Measurements from ENCODE around the gene SP2.
"Not testable (repeated sequence)": the region's sequence is repeated elsewhere in the genome, so short reads cannot be mapped to it uniquely, and the experiment has no call there.

Gene SP2

DNA sequence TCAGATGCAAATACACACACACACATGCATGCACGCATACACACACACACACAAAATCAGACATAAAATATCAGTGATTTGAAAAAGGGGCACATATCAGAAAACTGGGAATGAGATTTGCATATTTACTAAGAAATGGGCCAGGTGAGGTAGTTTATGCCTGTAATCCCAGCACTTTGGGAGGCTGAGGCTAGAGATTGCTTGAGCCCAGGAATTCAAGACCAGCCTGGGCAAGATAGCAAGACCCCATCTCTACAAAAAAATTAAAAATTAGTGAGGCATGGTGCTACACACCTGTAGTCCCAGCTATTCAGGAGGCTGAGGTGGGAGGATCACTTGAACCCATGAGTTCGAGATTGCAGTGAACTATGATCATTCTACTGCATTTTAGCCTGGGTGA lies 23.0 kb downstream of the SP2 start:
- DNase-seq (ENCODE audit: low read depth) = no peak

GRCh38 chr17:47919889-47920288 lies 23.9 kb downstream of the SP2 start:
- not testable (repeated sequence) for DNase-seq (ENCODE audit: low read depth)

DNA sequence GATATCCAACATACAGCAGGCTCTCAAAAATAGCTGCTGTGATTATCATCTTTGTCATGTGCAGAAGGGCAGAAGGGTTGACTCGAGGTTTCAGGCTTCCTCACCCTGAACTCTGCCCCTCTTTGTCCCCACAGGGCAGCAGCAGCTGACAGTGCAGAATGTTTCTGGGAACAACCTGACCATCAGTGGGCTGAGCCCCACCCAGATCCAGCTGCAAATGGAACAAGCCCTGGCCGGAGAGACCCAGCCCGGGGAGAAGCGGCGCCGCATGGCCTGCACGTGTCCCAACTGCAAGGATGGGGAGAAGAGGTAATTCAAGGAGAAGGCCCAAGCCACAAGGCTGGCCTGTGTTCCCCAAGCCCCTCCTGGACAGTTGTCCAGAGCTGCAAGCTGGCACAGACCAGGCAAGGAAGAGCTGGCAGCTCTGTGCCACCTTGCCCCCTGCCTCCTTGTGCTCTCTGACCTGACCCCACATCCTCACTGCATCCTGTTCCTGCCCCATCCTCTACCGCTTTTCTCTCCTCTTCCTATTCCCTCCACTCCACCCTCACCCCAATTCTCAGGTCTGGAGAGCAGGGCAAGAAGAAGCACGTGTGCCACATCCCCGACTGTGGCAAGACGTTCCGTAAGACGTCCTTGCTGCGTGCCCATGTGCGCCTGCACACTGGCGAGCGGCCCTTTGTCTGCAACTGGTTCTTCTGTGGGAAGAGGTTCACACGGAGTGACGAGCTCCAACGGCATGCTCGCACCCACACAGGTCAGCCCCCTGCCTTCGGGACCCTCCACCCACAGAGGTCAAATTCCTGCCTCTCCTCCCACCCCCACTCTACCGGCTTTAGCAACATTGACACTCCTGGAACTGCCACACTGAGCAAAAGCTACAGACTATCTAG lies 29.0 kb downstream of the SP2 start:
- no peak for DNase-seq (ENCODE audit: low read depth)

GRCh38 chr17:47925678-47925988 lies 29.6 kb downstream of the SP2 start:
- DNase-seq (ENCODE audit: low read depth) = no peak

DNA sequence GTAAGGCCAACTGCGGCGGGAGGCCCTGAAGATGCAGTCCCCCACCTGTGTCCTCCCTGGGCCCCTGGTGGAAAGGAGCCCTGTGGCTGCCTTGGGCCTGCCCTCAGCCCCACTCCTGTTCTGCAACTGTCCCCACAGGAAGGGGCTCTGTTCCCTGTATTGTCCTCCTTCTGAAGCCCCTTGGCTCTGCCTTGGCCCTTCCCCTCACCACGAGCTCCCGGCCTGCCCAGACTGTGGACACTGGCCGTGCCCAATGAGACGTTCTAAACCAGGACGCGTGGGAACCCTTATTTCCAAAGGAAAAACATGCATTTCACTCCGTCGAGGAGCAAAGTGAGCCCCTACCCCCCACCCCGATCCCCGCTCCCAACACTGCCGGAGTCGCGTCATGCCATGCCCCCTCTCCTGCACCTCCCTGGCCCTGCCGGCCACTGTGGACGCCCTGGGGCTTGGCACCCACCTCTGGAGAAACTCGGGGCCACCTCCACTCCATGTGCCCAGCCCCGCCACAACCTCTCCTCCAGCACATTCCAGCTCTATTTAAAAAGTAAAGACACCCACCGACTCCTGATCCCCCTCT lies 31.9 kb downstream of the SP2 start:
- no peak for DNase-seq (ENCODE audit: low read depth)

DNA sequence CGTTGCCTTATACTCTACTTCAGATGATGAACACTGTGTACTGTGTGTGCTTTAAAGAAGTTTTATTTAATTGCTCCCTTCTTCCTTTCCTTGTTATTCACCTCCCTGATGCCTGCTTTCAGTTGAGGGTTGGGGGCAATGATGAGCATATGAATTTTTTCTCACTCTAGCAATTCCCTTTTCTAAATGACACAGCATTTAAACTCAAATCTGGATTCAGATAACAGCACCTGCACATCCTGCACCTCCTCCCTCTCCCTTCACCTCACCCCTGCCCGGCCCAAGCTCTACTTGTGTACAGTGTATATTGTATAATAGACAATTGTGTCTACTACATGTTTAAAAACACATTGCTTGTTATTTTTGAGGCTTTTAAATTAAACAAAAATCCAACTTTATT lies 32.4 kb downstream of the SP2 start:
- DNase-seq (ENCODE audit: low read depth) = no peak

DNA sequence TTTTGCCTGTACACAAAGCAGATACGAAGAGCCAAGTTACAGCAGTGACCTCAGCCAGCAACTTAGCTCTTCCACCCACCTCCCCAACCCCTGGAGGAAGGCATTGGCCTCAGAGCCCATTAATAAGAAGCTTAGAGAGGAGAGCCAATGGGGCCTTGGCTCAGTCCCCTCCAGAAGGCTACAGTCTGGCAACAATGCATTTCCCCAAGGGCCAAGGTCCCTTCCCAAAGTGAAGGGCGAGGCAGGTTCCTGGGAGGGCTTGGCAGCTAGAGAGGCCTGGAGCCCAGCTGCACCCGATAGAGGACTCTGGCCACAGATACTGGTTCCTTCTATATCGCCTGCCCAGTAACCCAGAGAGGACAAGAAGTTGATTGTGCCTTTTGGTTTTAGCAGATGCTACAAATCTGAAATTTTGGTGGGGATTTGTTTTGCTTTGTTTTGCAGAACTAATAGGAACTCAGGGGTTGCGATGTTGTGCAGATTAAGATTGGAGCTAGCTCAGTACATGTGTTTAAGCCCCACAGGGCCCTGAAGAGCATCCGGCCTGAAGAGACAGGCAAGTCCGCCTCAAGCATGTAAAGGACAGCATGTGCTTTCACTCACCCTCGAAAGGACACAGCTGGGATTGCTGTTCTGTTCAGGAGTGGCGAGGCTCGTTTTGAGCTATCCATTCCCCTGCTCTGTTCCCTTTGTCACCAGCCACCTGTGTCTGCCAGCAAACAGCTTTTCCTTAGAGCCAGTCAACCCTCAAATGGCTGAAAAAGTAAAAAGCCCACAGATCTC lies 33.4 kb downstream of the SP2 start:
- no peak for DNase-seq (ENCODE audit: low read depth)

- no peak for DNase-seq (ENCODE audit: low read depth)
These were observed 35.8 kb downstream of the SP2 start for GRCh38 chr17:47931848-47932247.

DNA sequence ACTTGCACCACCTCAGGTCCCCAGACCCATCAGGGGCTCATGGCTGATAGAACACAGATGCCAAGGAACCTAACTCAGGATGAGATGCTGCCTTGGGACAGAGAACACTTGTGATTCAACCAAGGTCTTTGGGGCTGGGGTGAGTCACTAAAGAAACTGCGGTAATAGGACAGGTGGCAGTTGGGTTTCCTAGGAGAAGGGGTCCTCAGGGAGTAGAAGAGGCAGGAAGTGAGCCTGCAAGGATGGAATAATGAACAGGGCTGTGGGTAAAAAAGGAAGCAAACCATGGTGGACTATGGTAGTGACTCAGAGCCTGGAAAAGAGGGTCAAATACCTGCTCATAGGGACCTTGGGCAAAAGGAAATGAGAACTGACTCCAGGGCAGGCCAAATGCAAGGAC lies 38.8 kb downstream of the SP2 start:
- no peak for DNase-seq (ENCODE audit: low read depth)

- DNase-seq (ENCODE audit: low read depth) = not testable (repeated sequence)
These were observed 39.4 kb downstream of the SP2 start for GRCh38 chr17:47935468-47935867.

DNA sequence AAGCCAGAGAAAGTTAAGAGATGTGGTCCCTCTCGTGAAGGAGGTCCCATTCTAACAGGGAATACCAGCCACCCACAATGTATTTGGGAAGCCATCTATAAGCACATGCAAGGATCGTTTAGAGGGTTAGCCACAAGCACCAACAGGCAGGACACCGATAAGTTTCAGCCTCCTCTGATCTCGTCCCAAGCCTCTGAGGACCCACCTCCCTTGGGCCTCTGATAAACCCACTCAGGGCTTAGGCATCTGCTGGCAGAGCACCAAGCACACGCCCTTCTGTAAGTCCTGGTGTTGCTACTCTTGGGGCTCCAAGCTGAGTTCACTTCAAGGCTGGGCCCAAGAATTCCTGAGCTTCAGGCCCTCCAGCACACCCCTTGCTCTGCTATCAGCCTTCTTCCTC lies 39.9 kb downstream of the SP2 start:
- no peak for DNase-seq (ENCODE audit: low read depth)

DNA sequence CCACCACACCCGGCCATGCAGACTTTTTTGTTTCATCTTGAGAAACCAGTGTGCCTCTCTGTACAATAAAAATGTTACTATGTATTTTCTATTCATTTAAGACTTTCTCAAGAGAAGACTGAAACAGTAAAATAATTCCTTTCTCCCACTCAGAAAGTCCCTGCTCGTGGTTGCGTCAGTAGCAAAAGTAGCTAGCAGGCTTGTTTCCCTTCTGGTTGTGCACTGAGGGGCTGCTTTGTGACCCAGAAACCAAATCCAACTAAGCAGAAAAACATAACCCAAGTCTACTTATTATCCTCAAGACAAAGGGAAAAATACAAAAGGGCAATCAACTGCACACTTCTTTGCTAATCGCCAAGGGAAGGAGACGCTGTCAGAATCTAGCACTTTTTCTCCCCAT lies 41.9 kb downstream of the SP2 start:
- DNase-seq (ENCODE audit: low read depth) = no peak

GRCh38 chr17:47941246-47942095 lies 45.4 kb downstream of the SP2 start, which contains the start of gene PNPO:
TSS of gene PNPO (plus strand) at chr17:47941571. CDS start at chr17:47941676, 105 bp downstream.
- DNase-seq (ENCODE audit: low read depth) = peak; percentile 70

GRCh38 chr17:47942096-47942510 lies 46.1 kb downstream of the SP2 start:
- DNase-seq (ENCODE audit: low read depth) = no peak

- DNase-seq (ENCODE audit: low read depth) = no peak
These were observed 46.5 kb downstream of the SP2 start for GRCh38 chr17:47942568-47942967.

DNA sequence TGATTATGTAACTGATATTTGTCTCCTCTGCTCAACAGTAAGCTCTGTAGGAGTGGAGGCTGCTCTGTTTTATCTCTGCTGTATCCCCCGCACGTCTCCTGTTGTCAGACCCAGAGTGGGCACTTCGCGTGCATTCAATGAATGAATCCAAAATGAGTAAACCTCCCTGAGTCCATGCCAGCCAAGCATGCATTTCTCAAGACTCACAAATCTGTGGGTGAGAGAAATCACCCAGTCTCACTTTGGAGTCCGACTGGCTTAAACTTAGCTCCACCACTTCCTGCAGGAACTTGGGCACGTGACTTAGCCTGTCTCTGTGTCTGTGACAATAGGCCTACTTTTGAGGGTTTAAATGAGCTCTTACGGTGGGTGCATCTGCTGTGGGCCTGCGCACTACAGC lies 49.0 kb downstream of the SP2 start:
- no peak for DNase-seq (ENCODE audit: low read depth)

DNA sequence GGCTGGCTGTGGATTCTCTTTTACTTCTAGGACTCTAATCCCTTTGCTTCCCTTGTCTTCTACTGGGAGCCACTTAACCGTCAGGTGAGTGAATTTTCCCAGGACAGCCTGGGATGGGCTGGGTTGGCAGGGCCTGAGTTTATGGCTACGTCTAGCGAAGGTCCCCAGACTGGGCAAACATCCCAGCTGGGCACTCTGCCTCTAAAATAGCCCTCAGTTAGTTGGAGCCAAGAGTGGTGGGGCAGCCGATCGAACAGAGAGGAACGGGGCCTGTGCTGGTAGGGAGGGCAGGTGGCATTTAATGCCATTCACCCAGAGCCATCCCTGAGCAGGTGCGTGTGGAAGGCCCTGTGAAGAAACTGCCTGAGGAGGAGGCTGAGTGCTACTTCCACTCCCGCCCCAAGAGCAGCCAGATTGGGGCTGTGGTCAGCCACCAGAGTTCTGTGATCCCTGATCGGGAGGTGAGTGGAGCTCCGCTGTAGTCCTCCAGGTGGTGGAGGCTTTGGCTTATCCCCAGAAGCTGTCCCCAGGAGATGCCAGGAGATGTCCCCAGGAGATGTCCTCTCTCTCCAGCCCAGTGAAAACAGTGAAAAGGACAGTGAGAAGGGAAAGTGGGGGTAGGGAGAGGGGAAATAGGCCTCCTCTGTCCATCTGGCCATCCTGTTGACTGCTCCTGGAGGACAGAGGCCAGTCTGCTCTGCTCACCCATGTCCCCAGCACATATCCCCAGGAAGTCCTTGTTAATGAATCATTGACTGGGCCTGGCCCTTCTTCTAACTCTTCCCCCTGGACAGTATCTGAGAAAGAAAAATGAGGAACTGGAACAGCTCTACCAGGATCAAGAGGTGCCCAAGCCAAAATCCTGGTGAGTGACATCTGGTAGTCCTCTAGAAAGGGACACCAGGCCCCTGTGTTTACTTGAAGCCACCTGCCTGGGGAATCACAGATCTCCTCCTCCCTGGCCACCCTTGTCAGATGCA lies 49.8 kb downstream of the SP2 start:
- DNase-seq (ENCODE audit: low read depth) = no peak

DNA sequence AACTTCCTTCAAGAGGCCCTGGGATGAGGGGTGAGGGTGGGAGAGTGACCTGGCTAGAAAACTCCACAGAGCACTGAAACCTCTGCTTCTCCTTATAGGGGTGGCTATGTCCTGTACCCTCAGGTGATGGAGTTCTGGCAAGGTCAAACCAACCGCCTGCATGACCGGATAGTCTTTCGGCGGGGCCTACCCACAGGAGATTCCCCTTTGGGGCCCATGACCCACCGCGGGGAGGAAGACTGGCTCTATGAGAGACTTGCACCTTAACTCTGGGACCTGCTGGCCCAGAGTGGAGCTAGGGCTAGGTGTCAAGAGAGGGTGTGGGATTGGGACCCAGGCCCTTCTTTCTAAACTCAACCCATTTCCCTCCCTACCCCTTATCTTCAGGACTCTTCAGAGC lies 50.5 kb downstream of the SP2 start:
- DNase-seq (ENCODE audit: low read depth) = no peak

GRCh38 chr17:47946929-47947397 lies 50.9 kb downstream of the SP2 start:
- peak; percentile 15 for DNase-seq (ENCODE audit: low read depth)

DNA sequence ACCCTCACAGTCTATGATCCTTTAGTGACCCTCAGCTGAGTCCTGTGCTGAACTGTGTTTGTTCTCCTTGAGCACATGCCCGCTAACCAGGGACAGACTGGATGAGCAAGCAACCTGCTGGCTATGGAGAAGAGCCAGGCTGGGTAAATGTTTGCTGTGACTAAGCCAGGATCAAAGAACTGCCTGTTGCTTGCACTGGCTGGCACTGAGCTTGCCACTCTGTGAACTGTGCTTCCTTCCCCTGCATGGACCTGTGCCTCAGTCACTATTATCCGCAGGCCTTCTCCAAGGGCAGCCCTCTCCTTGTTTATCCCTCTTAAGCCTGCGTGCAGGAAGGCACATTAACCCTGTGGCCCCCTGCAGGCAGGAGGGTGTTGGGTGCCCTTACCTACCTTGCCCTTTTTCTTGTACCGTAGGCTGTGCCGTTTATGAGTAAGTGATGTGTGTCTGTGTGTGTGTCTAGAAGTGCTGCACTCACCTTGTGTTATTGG lies 52.7 kb downstream of the SP2 start:
- no peak for DNase-seq (ENCODE audit: low read depth)

All from stimulated activated CD8-positive, alpha-beta memory T cell treated with anti-CD3 and anti-CD28 coated beads, Interleukin-15, amount 100 ng/mL, for 24 hours (primary cell).